H4 (cell line): ENCODE measurements around the gene STUM. TPM values are rescaled to one million over a fixed set of nuclear protein-coding genes. Genes with fewer than 3 reads are reported as not detected.

Experiments used
- DNase-seq: peaks from one replicate; pipeline ENCODE4 v3.0.0-alpha.2; 2015; ENCODE audit warnings: low spot score
- total RNA-seq: library from RNA; depleted of rRNA; stranded (reverse); fragments of >200 nt; shearing (Covaris generic); gene quantifications from 2 replicates; pipeline ENCODE4 v1.2.3, GENCODE V29; 2014

Gene STUM
- total RNA-seq, 1 experiment from 2014 or later: not detected

GRCh38 chr1:226533220-226533619, 15.3 kb upstream of the STUM start:
- no peak for DNase-seq

GRCh38 chr1:226534098-226534497, 14.5 kb upstream of the STUM start:
- no peak for DNase-seq

DNA sequence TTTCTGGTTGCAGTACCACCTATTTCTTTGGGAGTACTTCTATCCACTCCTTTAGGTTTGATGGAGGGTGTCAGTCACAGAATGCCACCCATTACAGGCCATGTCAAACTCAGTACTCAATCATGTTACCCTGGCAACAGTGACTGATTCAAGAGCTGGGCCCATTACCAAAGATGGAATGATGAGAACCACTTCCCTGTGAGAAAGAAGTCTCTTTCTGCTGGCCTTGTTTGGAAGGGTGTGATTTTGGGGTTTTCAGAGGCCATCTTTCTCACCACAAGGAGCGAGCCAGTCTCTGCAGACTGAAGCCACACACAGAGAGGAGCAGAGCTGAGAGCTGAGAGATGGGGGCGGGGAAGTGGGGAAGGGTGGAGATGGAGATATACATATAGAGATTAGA, 13.9 kb upstream of the STUM start:
- no peak for DNase-seq

- DNase-seq: no peak
Observed at GRCh38 chr1:226535666-226536065, 12.9 kb upstream of the STUM start.

DNA sequence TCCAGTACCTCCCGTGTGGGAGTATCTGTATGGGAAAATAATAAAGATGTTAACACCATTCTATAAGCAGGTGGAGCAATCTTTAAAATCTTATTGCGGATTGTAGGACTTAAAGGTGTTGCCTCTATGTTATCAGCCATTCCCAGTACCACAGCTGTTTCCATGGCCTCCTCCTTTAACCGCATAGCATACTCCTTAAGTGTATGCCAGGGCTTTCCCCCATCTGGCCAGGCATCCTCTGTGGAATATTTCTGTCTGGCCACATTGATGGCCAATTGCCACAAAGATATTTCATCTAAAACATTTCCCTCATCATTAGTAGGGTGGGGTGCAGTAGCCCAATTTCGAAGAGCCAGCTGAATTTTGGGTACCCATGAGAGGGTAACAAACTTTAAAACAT, 7.3 kb upstream of the STUM start:
- DNase-seq: no peak

- DNase-seq: no peak
Observed at GRCh38 chr1:226541631-226542622, 6.6 kb upstream of the STUM start.

GRCh38 chr1:226542623-226543103, 5.9 kb upstream of the STUM start:
- no peak for DNase-seq

- no peak for DNase-seq
Observed at GRCh38 chr1:226545836-226546596, 2.5 kb upstream of the STUM start.

- no peak for DNase-seq
Observed at GRCh38 chr1:226546926-226547325, 1.6 kb upstream of the STUM start.

DNA sequence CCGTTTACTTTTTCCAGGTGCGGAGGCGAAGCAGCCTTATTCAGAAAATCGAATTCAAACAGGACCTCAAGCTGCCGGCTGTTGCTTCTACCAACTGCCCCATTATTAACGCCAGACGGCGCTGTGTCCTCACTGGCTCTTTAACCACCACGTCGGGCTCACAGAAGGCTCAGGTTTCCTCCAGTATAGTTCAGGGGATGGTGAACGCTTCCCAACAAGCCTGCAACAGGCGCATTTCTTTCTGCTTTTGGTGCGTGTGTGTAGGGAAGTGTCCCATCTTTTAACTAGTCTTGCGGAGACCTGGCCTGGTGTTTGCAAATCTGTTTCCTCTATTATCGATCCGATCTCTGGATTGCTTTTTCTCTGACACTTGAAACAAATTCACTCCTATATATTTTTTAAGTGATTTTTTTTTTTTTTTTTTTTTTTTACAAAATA, 791 bp upstream of the STUM start:
- DNase-seq: peak; percentile 88

DNA sequence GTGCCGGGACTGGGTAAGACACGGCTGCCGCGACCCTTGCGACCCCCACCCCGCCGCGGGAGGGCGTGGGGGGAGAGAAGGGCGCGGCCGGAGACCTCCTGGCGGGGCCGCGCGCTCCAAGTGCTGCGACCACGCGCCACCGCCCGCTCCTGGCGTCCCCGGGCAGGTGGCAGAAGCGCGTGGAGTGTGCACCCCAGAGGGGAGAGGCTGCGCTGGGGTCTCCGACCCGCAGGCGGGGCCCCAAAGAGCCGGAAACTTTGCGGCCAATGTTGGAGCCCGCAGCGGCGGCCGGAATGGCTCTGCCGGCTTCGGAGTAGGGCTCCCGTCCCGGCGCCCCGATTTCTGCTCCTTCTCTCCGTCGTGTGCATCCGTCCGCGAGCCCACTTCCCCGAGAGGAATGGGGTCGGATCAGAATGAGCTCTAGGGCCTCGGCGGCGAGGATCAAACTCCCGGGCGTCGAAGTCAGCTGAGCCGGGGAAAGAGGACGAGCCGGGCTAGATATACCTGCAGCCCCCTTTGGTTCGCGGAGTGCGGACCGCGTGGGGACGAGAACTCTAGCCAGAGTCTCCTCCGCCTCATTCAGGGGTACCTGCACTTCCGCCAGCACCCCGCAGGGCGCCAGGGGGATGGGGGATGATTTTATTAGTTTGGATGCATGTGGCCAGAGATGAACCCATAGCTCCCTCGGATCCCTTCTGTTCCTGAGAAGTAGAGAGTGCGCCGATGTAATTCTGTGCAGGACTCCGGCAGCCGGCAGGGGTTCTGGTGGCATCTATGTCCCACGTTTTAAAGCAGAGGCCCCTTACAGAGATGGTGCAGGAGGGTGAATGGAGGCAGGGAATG, 751 bp downstream of the STUM start:
- DNase-seq: no peak

DNA sequence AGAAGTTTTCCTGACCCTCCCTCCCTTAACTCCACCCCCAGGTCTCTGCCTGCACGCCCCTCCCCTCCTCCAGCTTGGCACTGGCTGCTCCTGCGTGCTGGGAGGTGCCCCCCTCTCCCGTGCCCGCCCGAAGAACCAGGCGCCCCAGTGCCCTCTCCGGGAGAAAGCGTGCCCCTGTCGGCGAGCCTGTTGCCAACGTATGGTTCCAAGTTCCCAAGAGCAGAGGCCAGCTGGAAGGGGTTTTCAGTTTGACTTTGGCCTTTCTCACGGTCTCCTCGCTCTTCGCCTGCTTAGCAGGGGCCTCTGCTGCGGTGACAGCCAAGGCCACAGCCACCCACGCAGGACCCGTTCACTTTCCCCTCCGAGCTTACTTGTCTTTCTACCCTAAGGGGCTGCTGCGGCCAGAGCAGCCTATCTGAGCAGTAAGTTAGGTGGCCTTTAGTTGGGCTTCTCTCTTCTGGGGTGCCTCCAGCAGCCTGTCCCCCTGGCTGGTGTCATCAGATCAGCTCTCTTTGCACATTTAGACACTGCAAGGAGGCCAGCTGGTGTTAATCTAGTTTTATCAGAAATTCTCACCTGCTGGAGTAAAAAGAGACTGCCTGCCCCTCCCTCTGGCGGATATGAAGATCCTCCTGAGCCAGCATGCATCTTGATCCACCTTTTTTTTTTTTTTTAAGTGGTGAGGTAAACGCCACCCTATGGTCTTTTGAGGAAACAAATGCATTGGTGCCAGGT, 1.5 kb downstream of the STUM start:
- DNase-seq: no peak

DNA sequence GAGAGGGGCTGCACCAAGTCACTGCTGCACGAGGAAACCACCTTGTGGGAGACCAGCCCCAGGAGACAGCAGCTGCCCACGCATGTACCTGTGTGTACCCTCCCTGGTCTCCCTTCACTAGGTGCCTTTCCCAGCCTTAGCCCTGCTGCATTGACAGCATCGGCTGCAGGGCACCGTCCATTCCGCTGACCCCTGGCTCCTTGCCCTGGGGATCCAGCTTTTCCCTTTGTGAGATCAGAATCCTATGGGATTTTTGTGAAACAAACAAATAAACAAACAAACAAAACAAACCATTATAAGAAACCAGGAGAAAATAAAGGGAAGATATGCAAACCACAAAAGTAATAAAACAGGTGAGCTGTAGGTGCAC, 2.1 kb downstream of the STUM start:
- no peak for DNase-seq

DNA sequence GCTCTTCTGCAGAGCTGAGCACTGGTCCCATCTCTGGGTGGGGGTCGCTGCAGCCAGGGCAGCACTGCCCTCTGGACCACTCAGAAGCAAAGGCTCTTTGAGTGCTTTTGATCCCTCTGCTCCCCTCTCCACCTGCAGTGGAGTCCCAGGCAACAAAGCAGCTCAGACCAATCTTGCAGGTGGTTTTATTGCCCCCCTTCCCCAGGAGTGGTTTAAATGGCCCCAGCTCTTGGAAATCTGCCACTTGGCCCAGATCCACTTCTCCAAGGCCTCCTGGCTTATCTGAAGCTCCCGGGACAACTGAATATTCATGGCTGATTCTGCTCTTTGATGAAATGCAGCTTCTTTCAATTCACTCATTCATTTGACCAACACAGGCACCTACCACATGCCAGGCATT, 2.7 kb downstream of the STUM start:
- DNase-seq: no peak

GRCh38 chr1:226552061-226552460, 3.5 kb downstream of the STUM start:
- no peak for DNase-seq

- no peak for DNase-seq
Observed at GRCh38 chr1:226553266-226553923, 4.8 kb downstream of the STUM start.

GRCh38 chr1:226553924-226554282, 5.3 kb downstream of the STUM start:
- no peak for DNase-seq

- DNase-seq: no peak
Observed at GRCh38 chr1:226555092-226555491, 6.5 kb downstream of the STUM start.

- no peak for DNase-seq
Observed at GRCh38 chr1:226557424-226557823, 8.9 kb downstream of the STUM start.

DNA sequence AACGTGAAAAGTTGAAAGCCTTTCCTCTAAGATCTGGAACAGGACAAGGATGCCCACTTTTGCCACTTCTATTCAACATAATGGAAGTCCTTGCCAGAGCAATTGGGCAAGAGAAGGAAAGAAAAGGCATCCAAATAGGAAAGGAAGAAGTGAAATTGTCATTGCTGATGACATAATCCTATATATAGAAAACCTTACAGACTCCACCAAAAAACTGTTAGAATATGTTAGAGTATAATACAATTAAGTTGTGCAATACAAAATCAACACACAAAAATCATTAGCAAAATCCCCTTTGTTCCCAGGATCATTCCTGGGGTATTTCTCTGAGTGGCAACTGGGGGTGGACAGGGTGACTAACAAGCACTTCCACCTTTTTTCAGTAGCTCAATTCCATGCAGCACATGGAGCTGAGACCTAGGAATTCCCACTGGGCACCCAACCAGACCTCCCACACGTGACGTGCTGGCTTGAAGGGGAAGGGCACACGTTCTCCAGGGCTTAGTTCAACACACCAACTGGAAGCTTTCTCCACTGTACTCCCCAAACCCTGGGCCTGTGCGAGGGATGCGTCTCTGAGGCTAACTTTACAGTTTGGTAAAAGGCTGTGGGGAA, 9.6 kb downstream of the STUM start:
- DNase-seq: no peak
